Panc1 (cell line): Measurements from ENCODE around the gene CLINT1.

ENCODE experiments used
- POLR2AphosphoS5 ChIP-seq: IDR thresholded peaks from 2 replicates; pipeline ENCODE4 v1.6.1; 2012; ENCODE audit warnings: mild to moderate bottlenecking, low read depth, low read length, moderate library complexity
- SIN3A ChIP-seq: IDR thresholded peaks from 2 replicates; pipeline ENCODE4 v1.6.1; 2012; ENCODE audit warnings: low read depth, mild to moderate bottlenecking, low read length, moderate library complexity, borderline replicate concordance; ENCODE audit not compliant: insufficient read depth
- TCF7L2 ChIP-seq: IDR thresholded peaks from 2 replicates; pipeline ENCODE4 v1.6.1; 2011; ENCODE audit warnings: mild to moderate bottlenecking, low read depth, low read length, inconsistent platforms
- TF ChIP-seq, protein P1 (sequence below): fragments of 450-650 bp; IDR thresholded peaks from 2 replicates; pipeline ENCODE4 v1.5.1; 2017; ENCODE audit warnings: mild to moderate bottlenecking
- TF ChIP-seq, protein P2 (sequence below), 2 experiments: IDR thresholded peaks; 2 replicates each; pipeline ENCODE4 v1.6.1; 2011 to 2012; ENCODE audit warnings: low read depth in 2 of 2, control low read depth in 1 of 2, low read length in 1 of 2, mild to moderate bottlenecking in 1 of 2, moderate library complexity in 1 of 2; ENCODE audit not compliant: insufficient read depth in 1 of 2

DNA sequence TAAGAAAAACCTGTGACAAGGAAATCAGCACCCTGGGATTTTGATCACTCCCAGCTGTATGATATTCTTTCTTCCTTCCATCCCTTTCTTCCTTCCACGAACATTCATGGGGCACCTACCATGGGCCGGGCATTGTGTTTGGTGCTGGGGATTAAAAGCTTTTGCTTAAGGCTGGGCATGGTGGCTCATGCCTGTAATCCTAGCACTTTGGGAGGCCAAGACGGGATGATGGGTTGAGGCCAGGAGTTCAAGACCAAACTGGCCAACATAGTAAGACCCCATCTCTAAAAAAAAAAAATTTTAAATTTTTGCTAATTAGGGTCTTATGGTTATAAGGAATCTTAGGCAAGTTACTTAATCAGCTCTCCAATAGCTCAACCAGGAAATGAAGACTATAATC is 48.5 kb upstream of the CLINT1 start:
- TF ChIP-seq SIN3A, result no peak
- TF ChIP-seq, protein P1, sequence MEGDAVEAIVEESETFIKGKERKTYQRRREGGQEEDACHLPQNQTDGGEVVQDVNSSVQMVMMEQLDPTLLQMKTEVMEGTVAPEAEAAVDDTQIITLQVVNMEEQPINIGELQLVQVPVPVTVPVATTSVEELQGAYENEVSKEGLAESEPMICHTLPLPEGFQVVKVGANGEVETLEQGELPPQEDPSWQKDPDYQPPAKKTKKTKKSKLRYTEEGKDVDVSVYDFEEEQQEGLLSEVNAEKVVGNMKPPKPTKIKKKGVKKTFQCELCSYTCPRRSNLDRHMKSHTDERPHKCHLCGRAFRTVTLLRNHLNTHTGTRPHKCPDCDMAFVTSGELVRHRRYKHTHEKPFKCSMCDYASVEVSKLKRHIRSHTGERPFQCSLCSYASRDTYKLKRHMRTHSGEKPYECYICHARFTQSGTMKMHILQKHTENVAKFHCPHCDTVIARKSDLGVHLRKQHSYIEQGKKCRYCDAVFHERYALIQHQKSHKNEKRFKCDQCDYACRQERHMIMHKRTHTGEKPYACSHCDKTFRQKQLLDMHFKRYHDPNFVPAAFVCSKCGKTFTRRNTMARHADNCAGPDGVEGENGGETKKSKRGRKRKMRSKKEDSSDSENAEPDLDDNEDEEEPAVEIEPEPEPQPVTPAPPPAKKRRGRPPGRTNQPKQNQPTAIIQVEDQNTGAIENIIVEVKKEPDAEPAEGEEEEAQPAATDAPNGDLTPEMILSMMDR, result no peak
- TF ChIP-seq TCF7L2, result no peak
- no peak for TF ChIP-seq POLR2AphosphoS5
- TF ChIP-seq, protein P2, sequence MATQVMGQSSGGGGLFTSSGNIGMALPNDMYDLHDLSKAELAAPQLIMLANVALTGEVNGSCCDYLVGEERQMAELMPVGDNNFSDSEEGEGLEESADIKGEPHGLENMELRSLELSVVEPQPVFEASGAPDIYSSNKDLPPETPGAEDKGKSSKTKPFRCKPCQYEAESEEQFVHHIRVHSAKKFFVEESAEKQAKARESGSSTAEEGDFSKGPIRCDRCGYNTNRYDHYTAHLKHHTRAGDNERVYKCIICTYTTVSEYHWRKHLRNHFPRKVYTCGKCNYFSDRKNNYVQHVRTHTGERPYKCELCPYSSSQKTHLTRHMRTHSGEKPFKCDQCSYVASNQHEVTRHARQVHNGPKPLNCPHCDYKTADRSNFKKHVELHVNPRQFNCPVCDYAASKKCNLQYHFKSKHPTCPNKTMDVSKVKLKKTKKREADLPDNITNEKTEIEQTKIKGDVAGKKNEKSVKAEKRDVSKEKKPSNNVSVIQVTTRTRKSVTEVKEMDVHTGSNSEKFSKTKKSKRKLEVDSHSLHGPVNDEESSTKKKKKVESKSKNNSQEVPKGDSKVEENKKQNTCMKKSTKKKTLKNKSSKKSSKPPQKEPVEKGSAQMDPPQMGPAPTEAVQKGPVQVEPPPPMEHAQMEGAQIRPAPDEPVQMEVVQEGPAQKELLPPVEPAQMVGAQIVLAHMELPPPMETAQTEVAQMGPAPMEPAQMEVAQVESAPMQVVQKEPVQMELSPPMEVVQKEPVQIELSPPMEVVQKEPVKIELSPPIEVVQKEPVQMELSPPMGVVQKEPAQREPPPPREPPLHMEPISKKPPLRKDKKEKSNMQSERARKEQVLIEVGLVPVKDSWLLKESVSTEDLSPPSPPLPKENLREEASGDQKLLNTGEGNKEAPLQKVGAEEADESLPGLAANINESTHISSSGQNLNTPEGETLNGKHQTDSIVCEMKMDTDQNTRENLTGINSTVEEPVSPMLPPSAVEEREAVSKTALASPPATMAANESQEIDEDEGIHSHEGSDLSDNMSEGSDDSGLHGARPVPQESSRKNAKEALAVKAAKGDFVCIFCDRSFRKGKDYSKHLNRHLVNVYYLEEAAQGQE (IDR thresholded peaks at IDR 0.05; ENCODE audit: insufficient read depth in 1 of 2, low read depth in 2 of 2, low read length in 1 of 2), result no peak
